Stomach (tissue), 4 donors: Measurements from ENCODE around the gene TMEM167B.

Experiments
- EP300 ChIP-seq: sonication (generic); formaldehyde crosslinking; IDR thresholded peaks from one replicate; pipeline ENCODE4 v1.6.1; 2017; ENCODE audit warnings: antibody characterized with exemption
- POLR2A ChIP-seq, 4 donors: fragments of 450-650 bp; IDR thresholded peaks; one replicate each; pipeline ENCODE4 v1.6.1; 2016; ENCODE audit warnings: antibody characterized with exemption in 4 of 4, control low read depth in 2 of 4, mild to moderate bottlenecking in 1 of 4, moderate library complexity in 1 of 4
- POLR2AphosphoS5 ChIP-seq, 3 donors: sonication (generic); formaldehyde crosslinking; IDR thresholded peaks; one replicate each; pipeline ENCODE4 v1.6.1; 2016; ENCODE audit warnings: antibody characterized with exemption in 3 of 3
- TF ChIP-seq, protein P1 (sequence below), 7 experiments: fragments of 450-650 bp in 4 of 7; fragments of 200-600 bp in 3 of 7; sonication (generic) in 3 of 7; IDR thresholded peaks; one replicate each; pipeline ENCODE4 v1.5.1; 2016 to 2019; ENCODE audit warnings: antibody characterized with exemption in 7 of 7, control low read depth in 2 of 7, mild to moderate bottlenecking in 1 of 7

DNA sequence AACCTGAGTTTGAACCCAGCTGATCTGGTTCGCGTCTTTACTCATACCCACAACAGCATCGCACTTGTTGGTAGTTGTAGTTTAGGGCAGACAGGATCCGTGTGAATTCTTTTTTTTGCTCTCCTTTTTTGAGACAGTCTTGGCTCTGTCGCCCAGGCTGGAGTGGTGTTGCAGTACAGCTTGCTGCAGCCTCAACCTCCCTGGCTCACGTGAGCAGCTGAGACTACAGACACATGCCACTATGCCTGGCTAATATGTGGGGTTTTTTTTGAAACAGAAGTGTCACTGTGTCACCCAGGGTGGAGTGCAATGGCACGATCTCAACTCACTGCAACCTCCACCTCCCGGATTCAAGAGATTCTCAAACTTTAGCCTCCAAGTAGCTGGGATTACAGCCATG lies 22.7 kb upstream of the TMEM167B start:
- TF ChIP-seq, protein P1, sequence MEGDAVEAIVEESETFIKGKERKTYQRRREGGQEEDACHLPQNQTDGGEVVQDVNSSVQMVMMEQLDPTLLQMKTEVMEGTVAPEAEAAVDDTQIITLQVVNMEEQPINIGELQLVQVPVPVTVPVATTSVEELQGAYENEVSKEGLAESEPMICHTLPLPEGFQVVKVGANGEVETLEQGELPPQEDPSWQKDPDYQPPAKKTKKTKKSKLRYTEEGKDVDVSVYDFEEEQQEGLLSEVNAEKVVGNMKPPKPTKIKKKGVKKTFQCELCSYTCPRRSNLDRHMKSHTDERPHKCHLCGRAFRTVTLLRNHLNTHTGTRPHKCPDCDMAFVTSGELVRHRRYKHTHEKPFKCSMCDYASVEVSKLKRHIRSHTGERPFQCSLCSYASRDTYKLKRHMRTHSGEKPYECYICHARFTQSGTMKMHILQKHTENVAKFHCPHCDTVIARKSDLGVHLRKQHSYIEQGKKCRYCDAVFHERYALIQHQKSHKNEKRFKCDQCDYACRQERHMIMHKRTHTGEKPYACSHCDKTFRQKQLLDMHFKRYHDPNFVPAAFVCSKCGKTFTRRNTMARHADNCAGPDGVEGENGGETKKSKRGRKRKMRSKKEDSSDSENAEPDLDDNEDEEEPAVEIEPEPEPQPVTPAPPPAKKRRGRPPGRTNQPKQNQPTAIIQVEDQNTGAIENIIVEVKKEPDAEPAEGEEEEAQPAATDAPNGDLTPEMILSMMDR (IDR thresholded peaks at IDR 0.05) = no peak
- TF ChIP-seq EP300 (no peak), POLR2AphosphoS5 (IDR thresholded peaks at IDR 0.05) (no peak), POLR2A (IDR thresholded peaks at IDR 0.05) (no peak)
